HCT116 (cell line): Measurements from ENCODE around the gene CAPZA2. TPM values are rescaled to one million over a fixed set of nuclear protein-coding genes. Genes with fewer than 3 reads are reported as not detected.
"Not testable (repeated sequence)": the region's sequence is repeated elsewhere in the genome, so short reads cannot be mapped to it uniquely, and the experiment has no call there.

ENCODE experiments used
- ATAC-seq: fragments of 200-7000 bp; cut with Tn5 transposase; 2 replicates; pipeline ENCODE4 v1.9.1; 2020; ENCODE audit warnings: mild to moderate bottlenecking, moderate library complexity
- BruUV-seq: library from RNA; stranded (reverse); fragments of 400-500 nt; replicated peaks from 2 replicates; lab custom pipeline; 2021; lab: Mats Ljungman, UMichigan
- CTCF ChIA-PET: fragments of 300-600 bp; sonication (Branson Sonifier 250); formaldehyde crosslinking; loops from one replicate; lab custom pipeline; 2021; ENCODE audit warnings: antibody characterized with exemption; lab: Charles Lee
- POLR2A ChIA-PET: fragments of 300-600, 350-600 bp; sonication (Branson Sonifier 250); formaldehyde crosslinking; loops from one replicate; lab custom pipeline; 2021; ENCODE audit warnings: antibody characterized with exemption; lab: Charles Lee
- RAD21 ChIA-PET, 2 experiments: fragments of 300-600 bp; sonication (Branson Sonifier 250); formaldehyde crosslinking; loops; one replicate each; lab custom pipeline; 2023; ENCODE audit warnings: low total read pairs in 2 of 2; ENCODE audit not compliant: uncharacterized antibody in 2 of 2, unreplicated experiment in 2 of 2, low non-redundant PET in 1 of 2; lab: Charles Lee
- DNase-seq: peaks from one replicate; pipeline ENCODE4 v3.0.0-alpha.2; 2010; ENCODE audit warnings: low read depth, low spot score
- H2AFZ ChIP-seq: fragments of 200-600 bp; shearing (Covaris generic), sonication (generic); 2 replicates; pipeline ENCODE4 v1.6.1; 2017; ENCODE audit warnings: low read depth, mixed run types, mixed read lengths, antibody characterized with exemption, low read length; ENCODE audit not compliant: poor library complexity, severe bottlenecking
- H3K27ac ChIP-seq: 2 replicates; pipeline ENCODE4 v1.5.1; 2012; ENCODE audit warnings: low read depth, low read length
- H3K27me3 ChIP-seq: fragments of 200-600 bp; sonication (generic); 2 replicates; pipeline ENCODE4 v1.6.1; 2016; ENCODE audit warnings: mixed run types, low read length, mixed read lengths; ENCODE audit not compliant: insufficient read depth
- H3K36me3 ChIP-seq, 2 experiments: fragments of 200-500 bp in 1 of 2; fragments of 200-600 bp in 1 of 2; sonication (Bioruptor generic) in 1 of 2; sonication (generic) in 1 of 2; 2 replicates each; pipeline versions ENCODE4 v1.5.1 to v1.6.1; 2014 to 2016; ENCODE audit warnings: low read length in 2 of 2, inconsistent platforms in 1 of 2, mixed read lengths in 1 of 2, mixed run types in 1 of 2; ENCODE audit not compliant: insufficient read depth in 2 of 2, control insufficient read depth in 1 of 2
- H3K4me1 ChIP-seq, 2 experiments: fragments of 200-600 bp in 1 of 2; sonication (generic) in 1 of 2; 2 replicates each; pipeline versions ENCODE4 v1.5.1 to v1.6.1; 2012 to 2017; ENCODE audit warnings: low read length in 2 of 2, inconsistent platforms in 1 of 2, mild to moderate bottlenecking in 1 of 2, mixed read lengths in 1 of 2, mixed run types in 1 of 2, moderate library complexity in 1 of 2; ENCODE audit not compliant: insufficient read depth in 2 of 2, control insufficient read depth in 1 of 2
- H3K4me2 ChIP-seq: fragments of 200-600 bp; sonication (generic); 2 replicates; pipeline ENCODE4 v1.6.1; 2017; ENCODE audit warnings: mixed run types, low read length, mixed read lengths
- H3K4me3 ChIP-seq, 2 experiments: fragments of 200-600 bp in 1 of 2; sonication (generic) in 1 of 2; replicated peaks in 1 of 2; 2 replicates each; pipeline ENCODE4 v1.5.1; 2011 to 2016; ENCODE audit warnings: low read length in 2 of 2, control low read depth in 1 of 2, low read depth in 1 of 2, mild to moderate bottlenecking in 1 of 2, mixed read lengths in 1 of 2, mixed run types in 1 of 2
- H3K79me2 ChIP-seq: fragments of 200-600 bp; sonication (generic); 2 replicates; pipeline ENCODE4 v1.6.1; 2017; ENCODE audit warnings: mild to moderate bottlenecking, mixed run types, low read length, moderate library complexity, mixed read lengths; ENCODE audit not compliant: insufficient read depth
- H3K9ac ChIP-seq: fragments of 200-600 bp; sonication (generic); 2 replicates; pipeline ENCODE4 v1.6.1; 2016; ENCODE audit warnings: low read length, mixed read lengths
- H3K9me2 ChIP-seq: fragments of 200-600 bp; sonication (generic), shearing (Covaris generic); 2 replicates; pipeline ENCODE4 v1.6.1; 2017; ENCODE audit warnings: mixed run types, mild to moderate bottlenecking, moderate library complexity; ENCODE audit not compliant: insufficient read depth
- H3K9me3 ChIP-seq, 2 experiments: fragments of 200-500 bp in 1 of 2; fragments of 200-600 bp in 1 of 2; sonication (Bioruptor generic) in 1 of 2; sonication (generic) in 1 of 2; 2 replicates each; pipeline ENCODE4 v1.6.1; 2014 to 2017; ENCODE audit warnings: low read length in 2 of 2, mixed read lengths in 2 of 2, inconsistent platforms in 1 of 2, low read depth in 1 of 2, mild to moderate bottlenecking in 1 of 2, mixed run types in 1 of 2, moderate library complexity in 1 of 2; ENCODE audit not compliant: control insufficient read depth in 1 of 2, insufficient read depth in 1 of 2
- H4K20me1 ChIP-seq: fragments of 200-600 bp; sonication (generic), shearing (Covaris generic); 2 replicates; pipeline ENCODE4 v1.6.1; 2017; ENCODE audit warnings: mixed run types, mild to moderate bottlenecking, moderate library complexity; ENCODE audit not compliant: insufficient read depth
- ATF3 ChIP-seq: IDR thresholded peaks from 2 replicates; pipeline ENCODE4 v1.6.1; 2012
- CEBPB ChIP-seq: IDR thresholded peaks from 2 replicates; pipeline ENCODE4 v1.6.1; 2012; ENCODE audit warnings: low read depth
- CTCF ChIP-seq, 3 experiments: fragments of 200-600 bp in 1 of 3; sonication (generic) in 1 of 3; IDR thresholded peaks in 2 of 3; conservative IDR thresholded peaks in 1 of 3; 2 replicates each; pipeline ENCODE4 v1.5.1; 2012 to 2017; ENCODE audit warnings: low read depth in 2 of 3, low read length in 2 of 3, antibody characterized with exemption in 1 of 3, borderline replicate concordance in 1 of 3, control low read depth in 1 of 3, mild to moderate bottlenecking in 1 of 3, mixed read lengths in 1 of 3, mixed run types in 1 of 3, moderate library complexity in 1 of 3; ENCODE audit not compliant: insufficient read depth in 1 of 3
- EZH2 ChIP-seq: fragments of 200-600 bp; sonication (generic); IDR thresholded peaks from 2 replicates; pipeline ENCODE4 v1.6.1; 2017; ENCODE audit warnings: antibody characterized with exemption, mixed run types
- EZH2phosphoT487 ChIP-seq: fragments of 200-600 bp; IDR thresholded peaks from 2 replicates; pipeline ENCODE4 v1.6.1; 2018; ENCODE audit warnings: antibody characterized with exemption, borderline replicate concordance
- JUND ChIP-seq: IDR thresholded peaks from 2 replicates; pipeline ENCODE4 v1.6.1; 2012
- SIN3A ChIP-seq: IDR thresholded peaks from 2 replicates; pipeline ENCODE4 v1.6.1; 2012; ENCODE audit warnings: low read depth
- TCF7L2 ChIP-seq: IDR thresholded peaks from 2 replicates; pipeline ENCODE4 v1.7.0; 2011; ENCODE audit warnings: borderline replicate concordance, inconsistent platforms; ENCODE audit not compliant: insufficient read depth, insufficient read length; ENCODE audit errors: extremely low read depth
- ZNF274 ChIP-seq: fragments of 200-500 bp; sonication (Bioruptor generic); IDR thresholded peaks from 2 replicates; pipeline ENCODE4 v1.6.1; 2014; ENCODE audit warnings: mild to moderate bottlenecking, low read depth, low read length, inconsistent platforms
- intact Hi-C: fragments of 100-400 bp; cut with micrococcal nuclease; formaldehyde crosslinking; loops from 2 replicates; pipeline ENCODE4 v1.10.0; 2022
- total RNA-seq: library from RNA; stranded (reverse); gene quantifications from one replicate; pipeline ENCODE4 v1.2.1, GENCODE V29; 2021; ENCODE audit not compliant: unreplicated experiment
- TF ChIP-seq, protein P1 (sequence below): IDR thresholded peaks from 2 replicates; pipeline ENCODE4 v1.6.1; 2011; ENCODE audit warnings: mild to moderate bottlenecking, low read length, moderate library complexity; ENCODE audit not compliant: insufficient replicate concordance; ENCODE audit errors: extremely low read depth
- TF ChIP-seq, protein P2 (sequence below): IDR thresholded peaks from 2 replicates; pipeline ENCODE4 v1.6.1; 2012

CAPZA2 gene
- total RNA-seq, 1 experiment from 2014 or later: 135 TPM

DNA sequence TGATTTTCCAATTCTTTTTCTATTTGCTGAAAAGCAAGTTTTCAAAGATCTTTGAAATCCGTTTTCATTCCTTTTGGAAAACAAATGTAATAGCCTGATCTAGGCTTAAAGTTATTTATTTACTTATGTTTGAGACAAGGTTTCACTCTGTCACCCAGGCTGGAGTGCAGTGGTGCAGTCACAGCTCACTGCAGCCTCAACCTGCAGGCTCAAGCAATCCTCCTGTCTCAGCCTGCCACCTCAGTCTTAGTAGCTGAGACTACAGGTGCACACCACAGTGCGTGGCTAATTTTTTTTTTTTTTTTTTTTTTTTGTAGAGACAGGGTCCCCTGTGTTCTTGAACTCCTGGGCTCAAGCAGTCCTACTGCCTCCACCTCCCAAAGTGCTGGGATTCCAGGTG is 95.5 kb downstream of the CAPZA2 start:
- H3K4me3 ChIP-seq: no peak overlapping the region
- peaks cover 24% of the 10 kb centered on the region for H3K79me2 ChIP-seq
- peaks cover 6 to 15% of the 10 kb centered on the region in 2 experiments; a peak in 3 of 4 replicates for H3K4me1 ChIP-seq
- no TSS peak for BruUV-seq
- H3K4me2 ChIP-seq: no peak overlapping the region
- ATAC-seq (no peak), DNase-seq (no peak)
- H3K9ac ChIP-seq: no peak overlapping the region
- CTCF ChIA-PET: no interaction called here
- no peak overlapping the region for H2AFZ ChIP-seq
- H3K36me3 ChIP-seq: no peaks in the 10 kb centered on the region
- TF ChIP-seq ATF3 (no peak), JUND (no peak), SIN3A (no peak), CTCF (IDR thresholded peaks at IDR 0.05 in 2 of 3, conservative IDR thresholded peaks at IDR 0.05 in 1 of 3; ENCODE audit: borderline replicate concordance in 1 of 3, insufficient read depth in 1 of 3, low read depth in 2 of 3, low read length in 2 of 3) (no peak), TCF7L2 (no peak), EZH2phosphoT487 (no peak), CEBPB (no peak), EZH2 (no peak), ZNF274 (no peak)
- TF ChIP-seq, protein P1, sequence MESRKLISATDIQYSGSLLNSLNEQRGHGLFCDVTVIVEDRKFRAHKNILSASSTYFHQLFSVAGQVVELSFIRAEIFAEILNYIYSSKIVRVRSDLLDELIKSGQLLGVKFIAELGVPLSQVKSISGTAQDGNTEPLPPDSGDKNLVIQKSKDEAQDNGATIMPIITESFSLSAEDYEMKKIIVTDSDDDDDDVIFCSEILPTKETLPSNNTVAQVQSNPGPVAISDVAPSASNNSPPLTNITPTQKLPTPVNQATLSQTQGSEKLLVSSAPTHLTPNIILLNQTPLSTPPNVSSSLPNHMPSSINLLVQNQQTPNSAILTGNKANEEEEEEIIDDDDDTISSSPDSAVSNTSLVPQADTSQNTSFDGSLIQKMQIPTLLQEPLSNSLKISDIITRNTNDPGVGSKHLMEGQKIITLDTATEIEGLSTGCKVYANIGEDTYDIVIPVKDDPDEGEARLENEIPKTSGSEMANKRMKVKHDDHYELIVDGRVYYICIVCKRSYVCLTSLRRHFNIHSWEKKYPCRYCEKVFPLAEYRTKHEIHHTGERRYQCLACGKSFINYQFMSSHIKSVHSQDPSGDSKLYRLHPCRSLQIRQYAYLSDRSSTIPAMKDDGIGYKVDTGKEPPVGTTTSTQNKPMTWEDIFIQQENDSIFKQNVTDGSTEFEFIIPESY: no peak
- TF ChIP-seq, protein P2, sequence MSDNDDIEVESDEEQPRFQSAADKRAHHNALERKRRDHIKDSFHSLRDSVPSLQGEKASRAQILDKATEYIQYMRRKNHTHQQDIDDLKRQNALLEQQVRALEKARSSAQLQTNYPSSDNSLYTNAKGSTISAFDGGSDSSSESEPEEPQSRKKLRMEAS: no peak
- H3K9me2 ChIP-seq: no peaks in the 10 kb centered on the region
- POLR2A ChIA-PET: no interaction called here
- no peaks in the 10 kb centered on the region for H4K20me1 ChIP-seq
- H3K27me3 ChIP-seq: no peaks in the 10 kb centered on the region
- intact Hi-C loops: no loop called here
- H3K9me3 ChIP-seq: no peaks in the 10 kb centered on the region
- H3K27ac ChIP-seq: no peak overlapping the region
- RAD21 ChIA-PET: interaction anchor here in 1 of 2 experiments (0.7 kb wide), 1 partner anchor 1934 kb away, joined by 3 read pairs; no protein-coding TSS in a partner anchor

GRCh38 chr7:116961966-116962673 is 99.7 kb downstream of the CAPZA2 start:
- DNase-seq, H2AFZ ChIP-seq, H3K27me3 ChIP-seq, H3K4me3 ChIP-seq, H3K27ac ChIP-seq, H3K4me1 ChIP-seq, CTCF ChIA-PET, BruUV-seq, H3K36me3 ChIP-seq, intact Hi-C loops, ATAC-seq, H3K9ac ChIP-seq, H4K20me1 ChIP-seq, H3K9me3 ChIP-seq, POLR2A ChIA-PET, H3K4me2 ChIP-seq, H3K9me2 ChIP-seq, RAD21 ChIA-PET: not testable (repeated sequence)
- peaks cover 18% of the 10 kb centered on the region for H3K79me2 ChIP-seq
